Measurements from ENCODE around the gene LRRC14B.

DNA sequence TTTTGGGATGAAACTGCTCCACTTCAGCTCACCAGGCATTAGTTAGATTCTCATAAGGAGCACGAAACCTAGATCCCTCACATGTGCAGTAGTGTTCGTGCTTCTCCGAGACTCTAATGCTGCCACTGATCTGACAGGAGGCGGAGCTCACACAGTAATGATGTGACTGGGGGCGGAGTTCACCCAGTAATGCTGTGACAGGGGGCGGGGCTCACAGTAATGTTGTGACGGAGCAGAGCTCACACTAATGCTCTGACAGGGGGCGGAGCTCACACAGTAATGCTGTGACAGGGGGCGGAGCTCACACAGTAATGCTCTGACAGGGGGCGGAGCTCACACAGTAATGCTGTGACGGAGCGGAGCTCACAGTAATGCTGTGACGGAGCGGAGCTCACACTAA lies 27.1 kb upstream of the LRRC14B start:
- TF ChIP-seq, protein P1, sequence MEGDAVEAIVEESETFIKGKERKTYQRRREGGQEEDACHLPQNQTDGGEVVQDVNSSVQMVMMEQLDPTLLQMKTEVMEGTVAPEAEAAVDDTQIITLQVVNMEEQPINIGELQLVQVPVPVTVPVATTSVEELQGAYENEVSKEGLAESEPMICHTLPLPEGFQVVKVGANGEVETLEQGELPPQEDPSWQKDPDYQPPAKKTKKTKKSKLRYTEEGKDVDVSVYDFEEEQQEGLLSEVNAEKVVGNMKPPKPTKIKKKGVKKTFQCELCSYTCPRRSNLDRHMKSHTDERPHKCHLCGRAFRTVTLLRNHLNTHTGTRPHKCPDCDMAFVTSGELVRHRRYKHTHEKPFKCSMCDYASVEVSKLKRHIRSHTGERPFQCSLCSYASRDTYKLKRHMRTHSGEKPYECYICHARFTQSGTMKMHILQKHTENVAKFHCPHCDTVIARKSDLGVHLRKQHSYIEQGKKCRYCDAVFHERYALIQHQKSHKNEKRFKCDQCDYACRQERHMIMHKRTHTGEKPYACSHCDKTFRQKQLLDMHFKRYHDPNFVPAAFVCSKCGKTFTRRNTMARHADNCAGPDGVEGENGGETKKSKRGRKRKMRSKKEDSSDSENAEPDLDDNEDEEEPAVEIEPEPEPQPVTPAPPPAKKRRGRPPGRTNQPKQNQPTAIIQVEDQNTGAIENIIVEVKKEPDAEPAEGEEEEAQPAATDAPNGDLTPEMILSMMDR (IDR thresholded peaks at IDR 0.05): no peak
- TF ChIP-seq POLR2A (IDR thresholded peaks at IDR 0.05): no peak

All from esophagus squamous epithelium (tissue), 4 donors.